ENCODE measurements around the gene E2F3.

GRCh38 chr6:20404641-20405032 lies 3.0 kb downstream of the E2F3 start:
- TF ChIP-seq FOS (IDR thresholded peaks at IDR 0.05; ENCODE audit: borderline replicate concordance, insufficient read depth, low read length) (no peak), CTCF (IDR thresholded peaks at IDR 0.05; ENCODE audit: extremely low read depth in 1 of 2, insufficient read depth in 1 of 2, low read depth in 1 of 2, low read length in 2 of 2) (peak; percentile 57 to 59)
